Measurements from ENCODE around the gene HOXB6.

The HOXB6 gene
- long read RNA-seq, donor 1, transcript HOXB6-203 (3 exons, 1,960 nt) = major isoform, 13 of 63 reads
- long read RNA-seq, donor 1, partial matches to known transcripts = 50 of 63 reads
- long read RNA-seq, donor 1, other reads (novel, unspliced or antisense) = 0 of 63 reads
- long read RNA-seq, donor 2, partial matches to known transcripts = 26 of 28 reads
- long read RNA-seq, donor 2, other reads (novel, unspliced or antisense) = 0 of 28 reads
- long read RNA-seq, donor 3, partial matches to known transcripts = 31 of 35 reads
- long read RNA-seq, donor 3, other reads (novel, unspliced or antisense) = 0 of 35 reads
- long read RNA-seq, donor 4, partial matches to known transcripts = 28 of 32 reads
- long read RNA-seq, donor 4, other reads (novel, unspliced or antisense) = 0 of 32 reads
- long read RNA-seq, donor 5, transcript HOXB6-203 (3 exons, 1,960 nt) = major isoform, 6 of 37 reads
- long read RNA-seq, donor 5, partial matches to known transcripts = 29 of 37 reads
- long read RNA-seq, donor 5, other reads (novel, unspliced or antisense) = 0 of 37 reads
- long read RNA-seq, donor 6, transcript HOXB6-203 (3 exons, 1,960 nt) = major isoform, 5 of 56 reads
- long read RNA-seq, donor 6, partial matches to known transcripts = 51 of 56 reads
- long read RNA-seq, donor 6, other reads (novel, unspliced or antisense) = 0 of 56 reads
- long read RNA-seq, donor 7 = 0 reads
- long read RNA-seq, donor 8, transcript HOXB6-203 (3 exons, 1,960 nt) = major isoform, 8 of 42 reads
- long read RNA-seq, donor 8, partial matches to known transcripts = 33 of 42 reads
- long read RNA-seq, donor 8, other reads (novel, unspliced or antisense) = 0 of 42 reads

- peak; percentile 81 for DNase-seq
Observed at GRCh38 chr17:48604770-48605329, at the start of gene HOXB6. Gene HOXB6, minus strand, starts transcription at chr17:48604986. Its CDS starts 6,836 bp downstream, at chr17:48598150.

- DNase-seq = no peak
Observed at GRCh38 chr17:48649741-48650140, 45.0 kb upstream of the HOXB6 start.

DNA sequence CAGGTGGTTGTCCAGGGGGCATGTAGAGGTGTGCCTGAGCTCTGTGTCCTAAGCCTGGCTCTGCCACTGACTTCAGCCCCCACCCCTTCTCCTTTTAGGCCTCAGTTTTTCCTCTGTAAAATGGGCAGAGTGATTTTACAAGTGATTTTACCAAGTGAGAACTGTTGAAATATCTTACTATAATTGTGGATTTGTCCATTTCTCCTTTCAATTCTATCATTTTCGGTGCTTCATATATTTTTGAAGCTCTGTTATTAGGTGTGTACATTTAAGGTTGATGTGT lies 43.1 kb upstream of the HOXB6 start:
- DNase-seq = no peak

DNA sequence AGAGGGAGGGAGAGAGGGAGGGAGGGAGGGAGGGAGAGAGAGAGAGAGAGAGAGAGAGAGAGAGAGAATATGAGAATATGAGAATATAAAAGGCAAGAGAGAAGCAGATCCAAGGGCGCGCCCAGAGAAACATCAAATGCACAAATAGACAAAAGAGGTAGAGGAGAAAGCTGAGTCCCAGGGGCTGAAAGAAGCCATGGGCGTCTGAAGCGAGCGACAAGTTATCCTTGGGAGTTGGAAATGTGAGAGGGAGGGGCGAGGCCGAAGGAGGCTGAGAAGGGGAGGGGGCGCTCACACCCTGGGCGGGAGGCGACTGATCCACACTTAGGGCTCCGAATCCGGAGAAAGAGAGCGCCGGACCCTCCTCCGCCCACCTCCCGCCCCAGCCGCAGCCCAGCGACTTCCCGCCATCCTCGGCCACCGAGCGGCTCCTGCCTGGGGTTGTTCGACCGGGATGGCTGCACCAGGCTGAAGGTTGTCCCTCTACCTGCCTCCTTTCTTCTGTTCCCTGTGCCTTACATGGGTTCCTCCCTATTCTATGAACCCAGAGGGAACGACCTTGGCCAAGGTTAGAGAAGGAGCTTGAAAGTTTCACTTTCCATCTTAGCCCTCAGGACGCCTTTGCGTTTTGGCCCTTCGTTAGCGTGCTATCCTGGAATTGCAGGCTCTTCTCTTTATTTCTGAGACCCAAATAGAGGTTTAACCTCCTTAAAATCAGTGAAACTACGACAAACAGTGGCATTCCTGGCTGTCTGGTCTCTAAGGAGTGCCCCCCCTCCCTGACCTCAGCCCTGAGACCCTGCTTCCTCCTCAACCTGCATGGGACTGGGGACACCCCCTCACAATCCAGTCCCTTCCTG lies 42.5 kb upstream of the HOXB6 start:
- peak; percentile 75 for DNase-seq

DNA sequence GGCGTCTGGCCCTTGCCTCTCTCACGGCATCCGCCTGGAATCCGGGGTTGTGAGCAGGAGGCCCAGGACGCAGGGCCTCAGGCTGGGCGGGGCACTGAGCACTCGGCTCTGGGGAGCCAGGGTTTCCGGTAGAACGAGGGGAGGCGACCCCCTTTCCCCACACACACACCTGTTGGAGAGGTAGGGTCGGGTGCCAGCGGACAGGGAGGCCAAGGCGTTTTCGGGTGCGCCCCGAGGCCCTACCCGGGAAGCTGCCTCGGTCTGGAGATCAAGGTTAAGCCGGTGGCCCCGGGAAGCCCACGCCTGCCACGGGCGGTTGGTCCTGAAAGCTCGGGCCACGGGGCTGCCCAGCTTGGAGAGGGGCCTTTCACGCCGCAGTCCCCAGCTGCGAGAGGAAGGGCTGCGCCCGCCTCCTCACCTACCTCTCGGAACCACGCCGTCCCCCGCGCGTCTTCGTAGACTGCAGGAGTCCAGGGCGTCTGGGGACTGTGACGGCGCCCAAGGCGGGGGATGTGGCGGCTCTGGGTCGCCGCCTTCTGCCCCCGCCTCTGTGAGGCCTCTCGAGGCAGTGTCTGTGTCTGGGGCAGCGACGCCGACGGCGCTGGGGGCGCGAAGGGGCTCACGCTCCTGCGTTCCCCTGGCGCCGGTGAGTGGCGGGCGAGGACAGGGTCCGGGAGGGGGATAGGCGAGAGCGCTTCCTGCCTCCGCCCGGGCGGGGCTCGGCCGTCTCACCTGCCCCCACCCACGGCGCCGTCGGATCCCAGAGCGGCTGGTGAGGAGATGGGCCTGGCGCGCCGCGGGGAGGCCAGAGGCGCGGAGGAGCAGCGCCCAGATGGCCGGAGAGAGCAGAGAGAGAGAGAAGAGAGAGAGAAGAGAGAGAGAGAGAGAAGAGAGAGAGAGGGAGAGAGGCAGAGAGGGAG lies 41.7 kb upstream of the HOXB6 start:
- peak; percentile 86 for DNase-seq

DNA sequence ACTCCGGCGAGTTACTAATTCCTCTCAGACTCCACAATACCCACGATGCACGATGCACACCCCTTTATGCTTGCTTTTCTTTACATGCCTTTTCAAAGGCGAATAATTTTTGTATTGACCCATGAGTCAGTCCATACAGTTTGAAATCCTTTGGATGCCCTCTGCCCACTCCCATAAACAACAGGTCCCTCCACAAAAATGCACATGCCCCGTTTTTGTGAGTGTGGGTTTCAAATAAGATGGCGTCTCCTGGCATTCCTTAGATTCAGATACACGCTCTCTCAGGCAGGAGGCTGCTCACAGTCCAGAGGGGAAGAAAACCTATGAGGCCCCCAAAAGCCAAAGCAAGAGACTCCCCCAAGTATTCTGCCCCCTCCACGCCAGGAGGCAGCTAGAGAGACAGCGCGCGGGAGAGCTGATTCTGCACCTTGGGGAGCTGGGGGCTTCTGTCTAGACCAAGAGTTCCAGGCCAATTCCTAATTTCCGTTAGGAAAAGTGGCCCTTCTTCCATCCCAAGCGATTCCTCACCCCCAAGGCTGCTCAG lies 40.9 kb upstream of the HOXB6 start:
- DNase-seq = no peak

DNA sequence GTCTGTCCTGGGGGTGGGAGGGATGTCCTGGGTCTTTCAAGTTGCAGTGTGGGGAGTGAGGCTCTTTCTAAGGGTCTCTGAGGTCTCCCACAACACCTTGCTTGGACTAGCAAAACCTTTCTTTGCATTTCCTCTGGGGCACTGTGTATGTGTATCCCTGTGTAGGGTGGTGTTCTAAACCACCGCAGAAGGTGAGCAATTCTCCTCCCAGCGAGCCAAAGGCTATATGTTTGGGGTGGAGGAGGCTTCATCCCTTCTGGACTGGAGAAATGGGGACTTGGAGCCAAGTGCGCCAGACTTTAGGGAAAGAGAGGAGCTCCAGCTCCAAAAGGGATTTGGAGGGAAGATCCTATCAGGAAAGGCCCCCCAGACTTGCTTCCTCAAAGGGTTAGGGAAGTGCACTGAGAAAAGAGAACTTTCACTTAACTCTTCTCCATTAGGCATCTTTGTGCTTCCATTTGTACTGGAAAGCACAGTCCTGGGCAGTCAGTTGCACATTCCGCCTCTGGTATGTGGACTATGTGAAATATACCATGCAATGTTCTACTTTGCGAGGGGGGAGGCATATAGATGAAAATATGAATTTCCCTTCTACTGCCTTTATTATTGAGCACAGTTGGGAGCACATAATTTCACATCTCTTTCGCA lies 40.2 kb upstream of the HOXB6 start:
- DNase-seq = peak; percentile 34

DNA sequence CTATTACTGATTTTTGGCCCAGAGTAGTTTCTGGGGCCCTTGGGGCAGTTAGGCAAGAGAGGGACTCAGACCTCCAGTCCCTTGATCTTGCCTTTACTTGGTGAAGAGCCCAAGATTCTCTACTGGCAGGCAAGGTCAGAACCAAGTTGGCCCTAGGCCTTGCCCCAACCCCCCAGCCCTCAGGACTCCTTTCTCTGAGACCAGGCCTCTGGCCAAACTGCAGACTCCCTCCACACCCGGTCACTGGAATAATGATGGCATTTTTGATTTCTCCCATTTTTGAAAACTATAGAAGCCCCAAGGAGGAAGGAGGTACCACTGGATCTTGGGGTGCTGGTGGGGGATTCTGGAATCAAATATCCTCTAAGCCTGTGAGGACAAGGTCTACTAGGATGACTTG lies 39.4 kb upstream of the HOXB6 start:
- DNase-seq = no peak

DNA sequence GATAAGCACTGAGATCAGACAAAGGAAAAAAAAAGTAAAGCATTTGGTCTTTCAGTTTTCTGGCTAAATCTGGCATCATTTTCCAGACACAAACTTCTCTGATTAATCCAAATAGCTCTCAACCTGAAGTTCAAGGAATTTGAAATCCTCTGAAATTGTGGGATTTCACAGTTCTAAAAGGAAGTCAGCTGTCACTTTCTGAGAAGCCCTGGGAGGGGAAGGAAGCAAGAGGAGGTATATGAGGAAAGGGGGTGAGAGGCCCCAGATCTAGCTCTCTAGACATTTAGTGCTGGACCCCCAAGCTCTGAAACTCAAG lies 38.9 kb upstream of the HOXB6 start:
- DNase-seq = no peak

- DNase-seq = peak; percentile 5
Observed at GRCh38 chr17:48642843-48643696, 38.3 kb upstream of the HOXB6 start.

DNA sequence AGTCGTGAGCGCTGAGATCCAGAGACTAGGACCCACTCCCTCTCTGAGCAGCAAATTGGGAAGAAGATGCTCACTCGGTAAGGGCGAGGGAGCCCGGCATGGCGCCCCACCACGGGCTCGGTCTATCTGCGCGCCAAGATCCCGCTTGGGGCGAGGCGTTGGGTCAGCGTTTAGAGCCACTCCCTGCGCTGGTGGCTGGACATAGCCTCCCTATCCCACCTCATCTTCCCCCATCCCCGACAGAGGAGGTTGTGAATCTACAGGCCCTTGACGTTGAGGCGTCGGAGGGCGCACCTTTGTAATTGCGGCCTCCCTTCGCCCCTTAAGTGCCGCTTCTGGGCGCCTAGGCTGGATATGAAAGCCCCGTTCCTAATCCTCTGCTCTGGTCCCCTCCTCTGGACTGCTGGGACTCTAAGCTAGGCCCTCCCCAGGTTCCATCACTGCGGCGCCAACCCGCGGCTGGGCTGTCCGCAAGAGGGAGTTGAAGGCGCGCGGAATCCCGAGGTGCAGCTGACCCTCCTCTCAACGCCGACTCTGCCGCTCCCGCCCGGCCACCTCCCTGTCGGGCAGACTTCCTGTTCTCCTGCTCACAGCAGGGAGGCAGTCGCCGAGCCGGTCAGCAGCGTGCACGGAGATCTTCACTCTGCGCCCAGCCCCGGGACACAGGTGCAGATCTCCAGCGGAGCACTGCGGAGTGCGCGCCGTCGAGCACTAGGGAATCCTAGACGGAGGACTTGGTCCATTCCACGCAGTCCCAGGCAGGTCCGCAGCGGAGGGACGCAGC lies 37.5 kb upstream of the HOXB6 start:
- peak; percentile 57 for DNase-seq

DNA sequence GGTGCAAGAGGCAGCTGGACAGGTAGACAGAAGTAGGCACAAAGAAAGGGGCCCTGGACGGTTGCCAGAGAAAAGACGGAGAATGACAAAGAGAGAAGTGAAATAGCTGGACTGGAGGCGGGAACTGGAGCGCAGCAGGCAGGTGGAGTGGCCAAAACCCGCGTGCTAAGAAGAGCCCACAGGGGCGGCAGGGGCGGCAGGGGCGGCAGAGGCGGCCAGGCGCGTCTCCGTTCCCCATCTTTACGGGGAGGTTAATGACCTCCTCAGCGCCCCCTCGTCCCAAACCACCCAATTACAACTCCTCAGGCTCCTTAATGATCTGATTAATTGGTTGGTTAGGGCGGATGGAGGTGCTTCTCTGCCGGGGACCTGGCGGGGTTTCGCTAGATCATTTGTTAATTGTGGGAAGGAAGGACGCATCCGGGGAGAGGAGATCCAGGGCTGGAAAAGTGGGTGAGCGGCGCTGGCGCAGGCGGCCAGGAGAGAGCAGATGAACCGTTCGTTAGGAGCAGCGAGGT lies 36.8 kb upstream of the HOXB6 start:
- peak; percentile 33 for DNase-seq

DNA sequence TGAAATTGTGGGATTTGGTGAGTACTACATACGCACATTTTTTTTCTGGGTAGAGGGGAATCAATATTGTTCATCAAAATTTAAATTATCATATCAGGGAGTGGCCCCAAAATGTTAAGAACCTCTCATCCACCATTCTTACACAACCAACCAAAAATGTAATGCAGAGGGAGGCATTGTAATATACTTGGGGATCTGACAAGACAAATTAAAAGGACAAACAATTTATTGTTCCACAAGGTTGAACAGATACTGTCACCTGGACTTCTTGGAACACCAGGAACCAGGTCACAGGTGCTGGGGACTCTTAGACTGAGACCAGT lies 36.0 kb upstream of the HOXB6 start:
- no peak for DNase-seq

GRCh38 chr17:48639982-48640857 lies 35.4 kb upstream of the HOXB6 start:
- DNase-seq = no peak

DNA sequence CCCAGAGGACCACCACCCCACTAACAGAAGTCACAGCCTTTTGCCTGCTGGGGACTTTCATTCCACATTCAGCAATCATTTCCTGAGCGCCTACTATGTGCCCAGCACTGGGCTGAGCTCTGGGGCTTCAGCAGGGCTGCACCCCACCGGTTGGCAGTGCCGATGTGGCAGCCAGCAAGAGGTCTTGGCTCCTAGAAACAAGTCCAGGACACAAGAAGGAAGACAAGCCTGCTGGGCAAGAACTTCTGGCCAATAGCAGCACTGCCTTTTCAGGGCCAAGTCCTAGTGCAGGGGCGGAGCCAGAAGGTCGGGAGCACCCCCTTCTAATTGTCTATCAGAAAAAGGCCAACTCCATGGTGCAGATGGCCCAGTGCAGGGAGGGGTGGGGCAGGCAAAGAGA lies 34.4 kb upstream of the HOXB6 start:
- DNase-seq = no peak

GRCh38 chr17:48637323-48638260 lies 32.8 kb upstream of the HOXB6 start:
- peak; percentile 13 for DNase-seq
